Measurements from ENCODE around the gene PCDHA1.

The PCDHA1 gene

GRCh38 chr5:141050622-141051520 lies 264.9 kb downstream of the PCDHA1 start, which contains the start of gene PCDHB1:
Gene PCDHB1, plus strand, starts transcription at chr5:141051374. Its CDS starts 97 bp downstream, at chr5:141051471.
- H2AFZ ChIP-seq (ENCODE audit: low read depth, low read length), result no peak within 1 kb of the TSS
- H3K79me2 ChIP-seq (ENCODE audit: low read length), result no peaks in the 10 kb centered on the region
- H3K4me2 ChIP-seq (ENCODE audit: low read length), result no peak within 1 kb of the TSS
- no peaks in the 10 kb centered on the region for H3K4me1 ChIP-seq (ENCODE audit: low read length)
- H3K27me3 ChIP-seq (ENCODE audit: low read depth, low read length), result no peaks in the 10 kb centered on the region
- no peak within 1 kb of the TSS for H3K27ac ChIP-seq (ENCODE audit: low read length)
- H3K4me3 ChIP-seq (ENCODE audit: low read length), result no peak within 1 kb of the TSS
- no peak within 1 kb of the TSS for H3K9ac ChIP-seq (ENCODE audit: low read length)
- TF ChIP-seq EZH2phosphoT487 (IDR thresholded peaks at IDR 0.05; ENCODE audit: low read depth), result no peak
- TF ChIP-seq, protein P1, sequence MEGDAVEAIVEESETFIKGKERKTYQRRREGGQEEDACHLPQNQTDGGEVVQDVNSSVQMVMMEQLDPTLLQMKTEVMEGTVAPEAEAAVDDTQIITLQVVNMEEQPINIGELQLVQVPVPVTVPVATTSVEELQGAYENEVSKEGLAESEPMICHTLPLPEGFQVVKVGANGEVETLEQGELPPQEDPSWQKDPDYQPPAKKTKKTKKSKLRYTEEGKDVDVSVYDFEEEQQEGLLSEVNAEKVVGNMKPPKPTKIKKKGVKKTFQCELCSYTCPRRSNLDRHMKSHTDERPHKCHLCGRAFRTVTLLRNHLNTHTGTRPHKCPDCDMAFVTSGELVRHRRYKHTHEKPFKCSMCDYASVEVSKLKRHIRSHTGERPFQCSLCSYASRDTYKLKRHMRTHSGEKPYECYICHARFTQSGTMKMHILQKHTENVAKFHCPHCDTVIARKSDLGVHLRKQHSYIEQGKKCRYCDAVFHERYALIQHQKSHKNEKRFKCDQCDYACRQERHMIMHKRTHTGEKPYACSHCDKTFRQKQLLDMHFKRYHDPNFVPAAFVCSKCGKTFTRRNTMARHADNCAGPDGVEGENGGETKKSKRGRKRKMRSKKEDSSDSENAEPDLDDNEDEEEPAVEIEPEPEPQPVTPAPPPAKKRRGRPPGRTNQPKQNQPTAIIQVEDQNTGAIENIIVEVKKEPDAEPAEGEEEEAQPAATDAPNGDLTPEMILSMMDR (IDR thresholded peaks at IDR 0.05; ENCODE audit: low read depth, low read length), result no peak
- H4K20me1 ChIP-seq (ENCODE audit: insufficient read depth, low read length), result no peaks in the 10 kb centered on the region
- H3K36me3 ChIP-seq (replicated peaks; ENCODE audit: low read depth, low read length), result no peaks in the 10 kb centered on the region
- no peaks in the 10 kb centered on the region for H3K9me3 ChIP-seq (ENCODE audit: insufficient read depth, low read length)

- H3K4me2 ChIP-seq (ENCODE audit: low read length), result no peak overlapping the region
Observed at GRCh38 chr5:141051521-141051866, 265.6 kb downstream of the PCDHA1 start.

More at GRCh38 chr5:141051521-141051866, 265.6 kb downstream of the PCDHA1 start:
- H4K20me1 ChIP-seq (ENCODE audit: insufficient read depth, low read length), result no peaks in the 10 kb centered on the region
- H3K36me3 ChIP-seq (replicated peaks; ENCODE audit: low read depth, low read length), result no peaks in the 10 kb centered on the region
- H3K9me3 ChIP-seq (ENCODE audit: insufficient read depth, low read length), result no peaks in the 10 kb centered on the region
- H3K4me1 ChIP-seq (ENCODE audit: low read length), result no peaks in the 10 kb centered on the region
- H3K27me3 ChIP-seq (ENCODE audit: low read depth, low read length), result no peaks in the 10 kb centered on the region
- no peak overlapping the region for H3K27ac ChIP-seq (ENCODE audit: low read length)
- no peaks in the 10 kb centered on the region for H3K79me2 ChIP-seq (ENCODE audit: low read length)
- no peak overlapping the region for H3K9ac ChIP-seq (ENCODE audit: low read length)
- H3K4me3 ChIP-seq (ENCODE audit: low read length), result no peak overlapping the region
- H2AFZ ChIP-seq (ENCODE audit: low read depth, low read length), result no peak overlapping the region
- TF ChIP-seq, protein P1 (IDR thresholded peaks at IDR 0.05; ENCODE audit: low read depth, low read length), result no peak

Data from OCI-LY3 (cell line).